ENCODE measurements around the gene RUNX1.
"Not testable (repeated sequence)": the region's sequence is repeated elsewhere in the genome, so short reads cannot be mapped to it uniquely, and the experiment has no call there.

GRCh38 chr21:34966881-34967280 lies 82.2 kb downstream of the RUNX1 start:
- TF ChIP-seq CTCF (IDR thresholded peaks at IDR 0.05; ENCODE audit: low read depth, low read length); EZH2phosphoT487 (IDR thresholded peaks at IDR 0.05; ENCODE audit: low read depth): not testable (repeated sequence)
